ENCODE results near the gene LGALS1.

- TF ChIP-seq CTCF (IDR thresholded peaks at IDR 0.05) = no peak
- TF ChIP-seq POLR2A (IDR thresholded peaks at IDR 0.05) = no peak
Observed at GRCh38 chr22:37680191-37680851, 4.9 kb downstream of the LGALS1 start.

Data from testis (tissue), 2 donors.